Panc1 (cell line): ENCODE data around the gene FBXO10. TPM values are rescaled to one million over a fixed set of nuclear protein-coding genes. Genes with fewer than 3 reads are reported as not detected.

Experiments
- ATAC-seq: fragments of 200-7000 bp; cut with Tn5 transposase; 2 replicates; pipeline ENCODE4 v1.9.1; 2020; ENCODE audit warnings: mild to moderate bottlenecking, moderate library complexity
- BruUV-seq: library from RNA; stranded (reverse); fragments of 400-500 nt; replicated peaks from 2 replicates; lab custom pipeline; 2021; lab: Mats Ljungman, UMichigan
- CTCF ChIA-PET: fragments of 300-600 bp; sonication (Branson Sonifier 250); formaldehyde crosslinking; loops from one replicate; lab custom pipeline; 2022; ENCODE audit warnings: antibody characterized with exemption; lab: Charles Lee
- POLR2A ChIA-PET: fragments of 300-600 bp; sonication (Branson Sonifier 250); formaldehyde crosslinking; loops from one replicate; lab custom pipeline; 2022; ENCODE audit warnings: antibody characterized with exemption; lab: Charles Lee
- DNase-seq: peaks from one replicate; pipeline ENCODE4 v3.0.0-alpha.2; 2010; ENCODE audit warnings: low read depth, low spot score
- H3K27ac ChIP-seq: 2 replicates; pipeline ENCODE4 v1.5.1; 2011; ENCODE audit warnings: mild to moderate bottlenecking, low read length, inconsistent platforms
- H3K27me3 ChIP-seq: fragments of 200-500 bp; sonication (Bioruptor generic); 2 replicates; pipeline ENCODE4 v1.6.0; 2014; ENCODE audit warnings: low read length, inconsistent platforms; ENCODE audit not compliant: control insufficient read depth, insufficient read depth
- H3K36me3 ChIP-seq: fragments of 200-500 bp; sonication (Bioruptor generic); 2 replicates; pipeline ENCODE4 v1.5.1; 2014; ENCODE audit warnings: inconsistent platforms, mild to moderate bottlenecking, low read length, moderate library complexity; ENCODE audit not compliant: control insufficient read depth, insufficient read depth
- H3K4me1 ChIP-seq: 2 replicates; pipeline ENCODE4 v1.5.1; 2011; ENCODE audit warnings: inconsistent platforms, mild to moderate bottlenecking, low read length, moderate library complexity; ENCODE audit not compliant: control insufficient read depth, insufficient read depth
- H3K4me3 ChIP-seq, 2 experiments: 2 replicates each; pipeline ENCODE4 v1.5.1; 2011 to 2012; ENCODE audit warnings: low read depth in 2 of 2, low read length in 2 of 2, mild to moderate bottlenecking in 2 of 2, inconsistent platforms in 1 of 2, moderate library complexity in 1 of 2
- H3K9me3 ChIP-seq: fragments of 200-500 bp; sonication (Bioruptor generic); 2 replicates; pipeline ENCODE4 v1.5.1; 2014; ENCODE audit warnings: low read depth, mild to moderate bottlenecking, inconsistent platforms, low read length, moderate library complexity; ENCODE audit not compliant: control insufficient read depth, insufficient read depth
- POLR2AphosphoS5 ChIP-seq: IDR thresholded peaks from 2 replicates; pipeline ENCODE4 v1.6.1; 2012; ENCODE audit warnings: mild to moderate bottlenecking, low read depth, low read length, moderate library complexity
- SIN3A ChIP-seq: IDR thresholded peaks from 2 replicates; pipeline ENCODE4 v1.6.1; 2012; ENCODE audit warnings: low read depth, mild to moderate bottlenecking, low read length, moderate library complexity, borderline replicate concordance; ENCODE audit not compliant: insufficient read depth
- TCF7L2 ChIP-seq: IDR thresholded peaks from 2 replicates; pipeline ENCODE4 v1.6.1; 2011; ENCODE audit warnings: mild to moderate bottlenecking, low read depth, low read length, inconsistent platforms
- in situ Hi-C: cut with HindIII; loops from 2 replicates; pipeline ENCODE4 v1.10.0; 2016; ENCODE audit warnings: low sequenced_read_pairs, low pct_unique_long_range_greater_than_20kb
- intact Hi-C: fragments of 100-400 bp; cut with micrococcal nuclease; formaldehyde crosslinking; loops from one replicate; pipeline ENCODE4 v1.10.0; 2022; ENCODE audit not compliant: unreplicated experiment
- total RNA-seq: library from RNA; stranded (reverse); gene quantifications from one replicate; pipeline ENCODE4 v1.2.1, GENCODE V29; 2021; ENCODE audit not compliant: unreplicated experiment
- TF ChIP-seq, protein P1 (sequence below), 2 experiments: IDR thresholded peaks; 2 replicates each; pipeline ENCODE4 v1.6.1; 2011 to 2012; ENCODE audit warnings: low read depth in 2 of 2, control low read depth in 1 of 2, low read length in 1 of 2, mild to moderate bottlenecking in 1 of 2, moderate library complexity in 1 of 2; ENCODE audit not compliant: insufficient read depth in 1 of 2
- TF ChIP-seq, protein P2 (sequence below): fragments of 450-650 bp; IDR thresholded peaks from 2 replicates; pipeline ENCODE4 v1.5.1; 2017; ENCODE audit warnings: mild to moderate bottlenecking

The FBXO10 gene
- total RNA-seq, 1 experiment from 2014 or later: 39.8 TPM

DNA sequence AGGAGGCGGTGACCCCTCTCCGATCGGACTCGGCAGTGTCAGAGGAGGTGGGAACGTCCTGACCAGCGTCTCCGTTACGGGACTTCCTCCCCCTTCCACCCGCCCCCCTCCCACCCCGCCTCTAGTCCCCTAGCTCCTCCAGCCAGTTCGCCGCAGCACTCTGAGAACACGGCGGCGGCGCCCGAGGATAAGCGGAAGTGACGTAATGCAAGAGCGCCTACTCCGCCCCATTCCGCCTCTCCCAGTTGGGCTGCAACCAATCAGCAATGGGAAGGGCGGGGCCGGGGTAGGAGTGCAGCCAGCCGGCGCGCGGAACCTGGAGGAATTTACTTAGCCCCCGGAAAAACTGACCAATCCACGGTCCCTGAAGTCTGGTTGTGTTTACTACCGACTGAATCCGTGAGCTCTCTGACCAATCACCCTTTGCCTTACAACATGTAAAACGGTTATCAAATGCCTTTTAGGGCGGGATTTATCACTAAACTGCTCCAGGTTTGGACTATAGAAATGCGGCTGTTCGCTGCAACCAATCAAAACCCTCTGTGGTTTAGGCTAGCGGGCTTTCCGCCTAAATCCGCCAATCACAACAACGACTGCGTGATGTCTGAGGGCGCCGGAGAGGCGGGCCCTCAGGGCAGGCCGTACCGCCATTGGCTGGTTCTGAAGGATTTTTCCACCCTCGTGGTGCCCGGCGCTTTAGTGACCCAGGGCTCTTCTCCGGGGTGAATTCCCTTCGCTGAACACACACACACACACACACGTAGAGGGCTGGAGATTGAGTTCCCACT lies 110.7 kb downstream of the FBXO10 start, which contains the start of gene ZBTB5:
TSS of gene ZBTB5 (minus strand) at position 202 of the 788 bp plus-strand sequence. CDS start 22,899 bp downstream, outside the sequence.
- ChIA-PET POLR2A (interaction anchor here (0.5 to 1.9 kb wide), 12 partner anchors 9 to 1804 kb away, joined by 3 to 20 read pairs (median 4); partner anchors contain the start of gene POLR1E), CTCF (no interaction called here)
- Histone ChIP-seq H3K36me3 (no peaks in the 10 kb centered on the region; the same call in none of the 2 replicates), H3K9me3 (no peaks in the 10 kb centered on the region), H3K4me1 (peaks cover 18% of the 10 kb centered on the region), H3K4me3 (peak within 1 kb of the TSS; percentile 81 to 84), H3K27ac (peak within 1 kb of the TSS; percentile 100), H3K27me3 (no peaks in the 10 kb centered on the region)
- TF ChIP-seq, protein P1, sequence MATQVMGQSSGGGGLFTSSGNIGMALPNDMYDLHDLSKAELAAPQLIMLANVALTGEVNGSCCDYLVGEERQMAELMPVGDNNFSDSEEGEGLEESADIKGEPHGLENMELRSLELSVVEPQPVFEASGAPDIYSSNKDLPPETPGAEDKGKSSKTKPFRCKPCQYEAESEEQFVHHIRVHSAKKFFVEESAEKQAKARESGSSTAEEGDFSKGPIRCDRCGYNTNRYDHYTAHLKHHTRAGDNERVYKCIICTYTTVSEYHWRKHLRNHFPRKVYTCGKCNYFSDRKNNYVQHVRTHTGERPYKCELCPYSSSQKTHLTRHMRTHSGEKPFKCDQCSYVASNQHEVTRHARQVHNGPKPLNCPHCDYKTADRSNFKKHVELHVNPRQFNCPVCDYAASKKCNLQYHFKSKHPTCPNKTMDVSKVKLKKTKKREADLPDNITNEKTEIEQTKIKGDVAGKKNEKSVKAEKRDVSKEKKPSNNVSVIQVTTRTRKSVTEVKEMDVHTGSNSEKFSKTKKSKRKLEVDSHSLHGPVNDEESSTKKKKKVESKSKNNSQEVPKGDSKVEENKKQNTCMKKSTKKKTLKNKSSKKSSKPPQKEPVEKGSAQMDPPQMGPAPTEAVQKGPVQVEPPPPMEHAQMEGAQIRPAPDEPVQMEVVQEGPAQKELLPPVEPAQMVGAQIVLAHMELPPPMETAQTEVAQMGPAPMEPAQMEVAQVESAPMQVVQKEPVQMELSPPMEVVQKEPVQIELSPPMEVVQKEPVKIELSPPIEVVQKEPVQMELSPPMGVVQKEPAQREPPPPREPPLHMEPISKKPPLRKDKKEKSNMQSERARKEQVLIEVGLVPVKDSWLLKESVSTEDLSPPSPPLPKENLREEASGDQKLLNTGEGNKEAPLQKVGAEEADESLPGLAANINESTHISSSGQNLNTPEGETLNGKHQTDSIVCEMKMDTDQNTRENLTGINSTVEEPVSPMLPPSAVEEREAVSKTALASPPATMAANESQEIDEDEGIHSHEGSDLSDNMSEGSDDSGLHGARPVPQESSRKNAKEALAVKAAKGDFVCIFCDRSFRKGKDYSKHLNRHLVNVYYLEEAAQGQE (IDR thresholded peaks at IDR 0.05; ENCODE audit: insufficient read depth in 1 of 2, low read depth in 2 of 2, low read length in 1 of 2): no peak
- peak; percentile 88 for TF ChIP-seq TCF7L2
- in situ Hi-C loops: no loop called here
- peak; percentile 83 for ATAC-seq
- BruUV-seq: no TSS peak
- DNase-seq: peak; percentile 100
- intact Hi-C loops: no loop called here

DNA sequence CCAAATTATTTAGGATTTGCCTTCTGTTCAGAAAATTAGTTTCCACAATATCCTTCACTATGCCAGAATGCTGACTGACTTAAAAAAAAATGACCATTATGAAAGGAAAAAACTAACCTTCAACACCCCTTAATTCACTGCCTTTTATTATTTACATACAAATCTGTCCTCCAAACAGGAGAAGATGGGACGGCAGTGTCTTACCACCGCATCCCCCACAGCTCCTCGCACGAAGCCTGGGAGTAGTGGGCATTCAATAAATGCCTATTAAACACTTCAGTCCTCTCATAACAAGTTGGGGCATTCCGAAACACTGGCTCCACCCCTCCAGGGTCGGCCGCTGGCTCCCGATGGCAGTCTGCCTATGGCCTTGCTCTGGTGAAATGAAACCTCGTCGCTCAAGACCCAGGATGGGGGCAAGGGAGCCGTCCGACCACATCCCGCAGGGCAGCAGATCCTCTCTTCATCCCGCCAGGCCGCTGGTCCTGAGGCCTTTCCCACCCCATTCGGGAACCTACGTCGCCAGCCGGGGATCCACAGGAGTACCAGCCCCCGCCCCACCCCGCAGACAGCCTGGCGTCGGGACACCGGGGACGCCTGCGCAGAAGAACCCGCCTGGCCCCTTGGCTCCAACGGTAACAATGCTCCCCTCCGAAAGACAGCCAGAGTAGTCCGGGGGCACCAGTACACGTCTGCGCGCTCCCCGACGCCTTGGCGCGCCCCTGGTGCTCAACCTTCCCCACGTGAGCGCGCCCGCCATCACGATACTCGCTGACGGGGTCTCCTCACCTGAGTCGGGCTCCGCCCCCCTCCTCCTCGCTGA lies 111.5 kb downstream of the FBXO10 start:
- H3K27me3 ChIP-seq: no peaks in the 10 kb centered on the region
- DNase-seq (peak; percentile 48), ATAC-seq (peak; percentile 66)
- peak overlapping the region; percentile 80 to 81 for H3K4me3 ChIP-seq
- intact Hi-C loops (no loop called here), in situ Hi-C loops (no loop called here)
- peak overlapping the region; percentile 98 for H3K27ac ChIP-seq
- CTCF ChIA-PET: no interaction called here
- TF ChIP-seq TCF7L2: no peak
- TF ChIP-seq, protein P2, sequence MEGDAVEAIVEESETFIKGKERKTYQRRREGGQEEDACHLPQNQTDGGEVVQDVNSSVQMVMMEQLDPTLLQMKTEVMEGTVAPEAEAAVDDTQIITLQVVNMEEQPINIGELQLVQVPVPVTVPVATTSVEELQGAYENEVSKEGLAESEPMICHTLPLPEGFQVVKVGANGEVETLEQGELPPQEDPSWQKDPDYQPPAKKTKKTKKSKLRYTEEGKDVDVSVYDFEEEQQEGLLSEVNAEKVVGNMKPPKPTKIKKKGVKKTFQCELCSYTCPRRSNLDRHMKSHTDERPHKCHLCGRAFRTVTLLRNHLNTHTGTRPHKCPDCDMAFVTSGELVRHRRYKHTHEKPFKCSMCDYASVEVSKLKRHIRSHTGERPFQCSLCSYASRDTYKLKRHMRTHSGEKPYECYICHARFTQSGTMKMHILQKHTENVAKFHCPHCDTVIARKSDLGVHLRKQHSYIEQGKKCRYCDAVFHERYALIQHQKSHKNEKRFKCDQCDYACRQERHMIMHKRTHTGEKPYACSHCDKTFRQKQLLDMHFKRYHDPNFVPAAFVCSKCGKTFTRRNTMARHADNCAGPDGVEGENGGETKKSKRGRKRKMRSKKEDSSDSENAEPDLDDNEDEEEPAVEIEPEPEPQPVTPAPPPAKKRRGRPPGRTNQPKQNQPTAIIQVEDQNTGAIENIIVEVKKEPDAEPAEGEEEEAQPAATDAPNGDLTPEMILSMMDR: no peak
- TF ChIP-seq, protein P1 (IDR thresholded peaks at IDR 0.05; ENCODE audit: insufficient read depth in 1 of 2, low read depth in 2 of 2, low read length in 1 of 2): no peak
- TF ChIP-seq POLR2AphosphoS5: no peak
- TF ChIP-seq SIN3A: no peak
- no peaks in the 10 kb centered on the region; the same call in none of the 2 replicates for H3K36me3 ChIP-seq
- peaks cover 15% of the 10 kb centered on the region for H3K4me1 ChIP-seq
- BruUV-seq: no TSS peak
- POLR2A ChIA-PET: interaction anchor here (0.5 to 1.9 kb wide), 6 partner anchors 8 to 431 kb away, joined by 3 to 20 read pairs (median 8); partner anchors contain the start of genes PAX5 and POLR1E
- H3K9me3 ChIP-seq: no peaks in the 10 kb centered on the region
